ENCODE measurements around the gene MID1. TPM values are rescaled to one million over a fixed set of nuclear protein-coding genes. Genes with fewer than 3 reads are reported as not detected.

Gene MID1
- total RNA-seq, 4 donors from 2014 or later: 5.0 to 8.0 (median 6.4) TPM

GRCh38 chrX:10457092-10457491 lies 163.3 kb downstream of the MID1 start:
- no peaks in the 10 kb centered on the region for H3K27me3 ChIP-seq
- 72% methylated on average over 5 of the region's 5 CpGs for WGBS
- no peaks in the 10 kb centered on the region for H3K9me3 ChIP-seq
- no peak for DNase-seq (ENCODE audit: low spot score in 2 of 2)
- no peak overlapping the region for H3K4me3 ChIP-seq
- H3K4me1 ChIP-seq: no peaks in the 10 kb centered on the region
- peaks cover 4% of the 10 kb centered on the region for H3K36me3 ChIP-seq
- H3K27ac ChIP-seq: no peak overlapping the region
- TF ChIP-seq CTCF (IDR thresholded peaks at IDR 0.05) (no peak), POLR2AphosphoS5 (IDR thresholded peaks at IDR 0.05) (no peak), EP300 (IDR thresholded peaks at IDR 0.05) (no peak), POLR2A (IDR thresholded peaks at IDR 0.05) (no peak)

GRCh38 chrX:10453945-10454344 lies 166.4 kb downstream of the MID1 start:
- no peak overlapping the region for H3K27ac ChIP-seq
- no peaks in the 10 kb centered on the region for H3K27me3 ChIP-seq
- no peak for TF ChIP-seq EP300 (IDR thresholded peaks at IDR 0.05)
- no peak for TF ChIP-seq POLR2AphosphoS5 (IDR thresholded peaks at IDR 0.05)
- no peak for TF ChIP-seq POLR2A (IDR thresholded peaks at IDR 0.05)
- no peak for TF ChIP-seq CTCF (IDR thresholded peaks at IDR 0.05)
- H3K36me3 ChIP-seq: peaks cover 4% of the 10 kb centered on the region
- 100% methylated on average over 1 of the region's 1 CpG for WGBS
- no peak overlapping the region for H3K4me3 ChIP-seq
- DNase-seq (ENCODE audit: low spot score in 2 of 2): no peak
- H3K4me1 ChIP-seq: no peaks in the 10 kb centered on the region
- H3K9me3 ChIP-seq: no peaks in the 10 kb centered on the region

- peaks cover 4% of the 10 kb centered on the region for H3K36me3 ChIP-seq
- no peaks in the 10 kb centered on the region for H3K4me1 ChIP-seq
- WGBS: 73% methylated on average over 4 of the region's 4 CpGs
- no peaks in the 10 kb centered on the region for H3K9me3 ChIP-seq
- H3K27ac ChIP-seq: no peak overlapping the region
- no peaks in the 10 kb centered on the region for H3K27me3 ChIP-seq
- no peak for DNase-seq (ENCODE audit: low spot score in 2 of 2)
- no peak overlapping the region for H3K4me3 ChIP-seq
- TF ChIP-seq POLR2AphosphoS5 (IDR thresholded peaks at IDR 0.05): no peak
- TF ChIP-seq EP300 (IDR thresholded peaks at IDR 0.05): no peak
- TF ChIP-seq CTCF (IDR thresholded peaks at IDR 0.05): no peak
- TF ChIP-seq POLR2A (IDR thresholded peaks at IDR 0.05): no peak
Measured at GRCh38 chrX:10450959-10451355, 169.4 kb downstream of the MID1 start.

GRCh38 chrX:10450229-10450958 lies 170.0 kb downstream of the MID1 start:
- no peak overlapping the region for H3K27ac ChIP-seq
- no peak for DNase-seq (ENCODE audit: low spot score in 2 of 2)
- no peaks in the 10 kb centered on the region for H3K27me3 ChIP-seq
- peaks cover 4% of the 10 kb centered on the region for H3K36me3 ChIP-seq
- TF ChIP-seq CTCF (IDR thresholded peaks at IDR 0.05) (no peak), EP300 (IDR thresholded peaks at IDR 0.05) (no peak), POLR2A (IDR thresholded peaks at IDR 0.05) (no peak), POLR2AphosphoS5 (IDR thresholded peaks at IDR 0.05) (no peak)
- no peaks in the 10 kb centered on the region for H3K4me1 ChIP-seq
- H3K9me3 ChIP-seq: no peaks in the 10 kb centered on the region
- 64% methylated on average over 5 of the region's 5 CpGs for WGBS
- H3K4me3 ChIP-seq: no peak overlapping the region

GRCh38 chrX:10447564-10448214 lies 172.7 kb downstream of the MID1 start:
- Histone ChIP-seq H3K27me3 (no peaks in the 10 kb centered on the region), H3K4me3 (no peak overlapping the region), H3K36me3 (no peaks in the 10 kb centered on the region), H3K4me1 (no peaks in the 10 kb centered on the region), H3K9me3 (no peaks in the 10 kb centered on the region), H3K27ac (no peak overlapping the region)
- no peak for DNase-seq (ENCODE audit: low spot score in 2 of 2)
- WGBS: 47% methylated on average over 4 of the region's 4 CpGs
- TF ChIP-seq POLR2A (IDR thresholded peaks at IDR 0.05) (no peak), EP300 (IDR thresholded peaks at IDR 0.05) (no peak), CTCF (IDR thresholded peaks at IDR 0.05) (no peak), POLR2AphosphoS5 (IDR thresholded peaks at IDR 0.05) (no peak)

Measured in suprapubic skin (tissue), 4 donors.